ENCODE data around the gene TNFAIP2. TPM values are rescaled to one million over a fixed set of nuclear protein-coding genes. Genes with fewer than 3 reads are reported as not detected.
"Not testable (repeated sequence)": the region's sequence is repeated elsewhere in the genome, so short reads cannot be mapped to it uniquely, and the experiment has no call there.

Gene TNFAIP2
- total RNA-seq, 4 donors from 2014 or later, result 56.0 to 215 (median 144) TPM

- no peak for DNase-seq (ENCODE audit: low spot score)
- TF ChIP-seq, protein P1, sequence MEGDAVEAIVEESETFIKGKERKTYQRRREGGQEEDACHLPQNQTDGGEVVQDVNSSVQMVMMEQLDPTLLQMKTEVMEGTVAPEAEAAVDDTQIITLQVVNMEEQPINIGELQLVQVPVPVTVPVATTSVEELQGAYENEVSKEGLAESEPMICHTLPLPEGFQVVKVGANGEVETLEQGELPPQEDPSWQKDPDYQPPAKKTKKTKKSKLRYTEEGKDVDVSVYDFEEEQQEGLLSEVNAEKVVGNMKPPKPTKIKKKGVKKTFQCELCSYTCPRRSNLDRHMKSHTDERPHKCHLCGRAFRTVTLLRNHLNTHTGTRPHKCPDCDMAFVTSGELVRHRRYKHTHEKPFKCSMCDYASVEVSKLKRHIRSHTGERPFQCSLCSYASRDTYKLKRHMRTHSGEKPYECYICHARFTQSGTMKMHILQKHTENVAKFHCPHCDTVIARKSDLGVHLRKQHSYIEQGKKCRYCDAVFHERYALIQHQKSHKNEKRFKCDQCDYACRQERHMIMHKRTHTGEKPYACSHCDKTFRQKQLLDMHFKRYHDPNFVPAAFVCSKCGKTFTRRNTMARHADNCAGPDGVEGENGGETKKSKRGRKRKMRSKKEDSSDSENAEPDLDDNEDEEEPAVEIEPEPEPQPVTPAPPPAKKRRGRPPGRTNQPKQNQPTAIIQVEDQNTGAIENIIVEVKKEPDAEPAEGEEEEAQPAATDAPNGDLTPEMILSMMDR (IDR thresholded peaks at IDR 0.05), result no peak
These were observed 26.3 kb downstream of the TNFAIP2 start for GRCh38 chr14:103149351-103150237.

GRCh38 chr14:103151270-103151945, 28.1 kb downstream of the TNFAIP2 start:
- ATAC-seq (ENCODE audit: low FRiP score), result no peak
- no peak for DNase-seq (ENCODE audit: low spot score)
- TF ChIP-seq, protein P1 (IDR thresholded peaks at IDR 0.05), result no peak

More at GRCh38 chr14:103149351-103150237, 26.3 kb downstream of the TNFAIP2 start:
- ATAC-seq (ENCODE audit: low FRiP score), result no peak

DNA sequence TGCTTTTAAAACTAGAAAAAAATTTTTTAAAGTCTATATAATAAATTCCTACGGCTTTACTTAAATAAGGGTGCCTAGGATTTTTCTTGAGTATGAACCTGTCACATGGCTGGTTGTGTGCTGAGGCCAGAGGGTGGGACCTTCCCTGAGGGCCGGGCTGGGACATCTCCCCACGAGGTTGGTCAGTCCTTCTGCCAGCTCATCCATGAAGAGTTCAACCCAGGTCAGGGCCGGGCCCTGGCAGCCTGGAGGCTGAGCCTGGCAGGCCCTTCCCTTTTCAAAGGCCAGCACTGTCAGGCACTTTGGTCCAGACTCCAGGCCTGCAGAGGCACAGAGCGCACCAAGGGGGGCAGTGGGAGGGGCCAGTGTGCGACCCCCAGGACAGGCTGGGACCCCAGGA, 31.7 kb downstream of the TNFAIP2 start:
- DNase-seq (ENCODE audit: low spot score), result peak; percentile 52

GRCh38 chr14:103155416-103155815, 32.2 kb downstream of the TNFAIP2 start:
- not testable (repeated sequence) for ATAC-seq (ENCODE audit: low FRiP score); DNase-seq (ENCODE audit: low spot score)

More for the DNA sequence above, 31.7 kb downstream of the TNFAIP2 start:
- ATAC-seq (ENCODE audit: low FRiP score), result peak; percentile 99
- TF ChIP-seq, protein P1 (IDR thresholded peaks at IDR 0.05), result no peak

- DNase-seq (ENCODE audit: low spot score) (no peak), ATAC-seq (ENCODE audit: low FRiP score) (no peak)
- TF ChIP-seq, protein P1 (IDR thresholded peaks at IDR 0.05), result no peak
These were observed 32.6 kb downstream of the TNFAIP2 start for GRCh38 chr14:103155826-103156394.

DNA sequence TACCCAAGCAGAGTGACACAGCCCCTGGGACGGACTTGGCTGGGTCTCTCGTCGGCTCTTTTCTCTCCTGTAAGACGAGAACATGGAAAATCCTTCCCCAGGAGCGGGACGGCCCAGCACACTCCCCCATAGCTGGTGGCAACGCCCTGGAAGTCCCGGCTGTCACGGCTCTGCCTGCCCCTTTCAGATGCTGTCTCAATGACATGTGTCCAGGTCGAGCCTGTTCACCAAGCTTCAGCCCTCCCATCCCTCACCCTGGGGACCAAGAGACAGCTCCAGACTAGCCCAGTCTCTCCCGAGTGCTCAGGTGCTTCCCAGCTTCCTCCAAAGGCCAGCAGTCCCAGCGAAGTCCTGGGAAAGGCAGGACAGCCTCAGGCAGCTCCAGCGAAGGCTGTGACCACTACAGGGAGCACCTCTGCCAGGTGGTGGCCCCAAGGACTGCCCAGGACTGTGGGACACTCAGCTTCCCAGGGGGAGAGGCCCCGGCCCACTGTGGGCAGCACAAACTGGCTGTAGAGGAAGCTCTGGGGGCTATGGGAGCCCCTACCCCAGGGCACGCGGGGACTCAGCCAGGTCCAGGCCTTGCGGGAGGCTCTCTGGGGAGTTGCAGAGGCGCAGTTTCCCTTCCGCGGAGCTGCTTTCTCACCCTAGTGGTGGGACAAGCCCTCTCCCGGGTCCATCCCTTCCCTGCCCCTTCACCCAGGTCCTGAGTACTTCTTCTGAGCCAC, 33.6 kb downstream of the TNFAIP2 start:
- TF ChIP-seq, protein P1 (IDR thresholded peaks at IDR 0.05), result no peak
- DNase-seq (ENCODE audit: low spot score) (no peak), ATAC-seq (ENCODE audit: low FRiP score) (no peak)

GRCh38 chr14:103157969-103158368, 34.7 kb downstream of the TNFAIP2 start:
- ATAC-seq (ENCODE audit: low FRiP score) (no peak), DNase-seq (ENCODE audit: low spot score) (no peak)
- TF ChIP-seq, protein P1 (IDR thresholded peaks at IDR 0.05), result no peak
